Sigmoid colon (tissue), 4 donors: ENCODE measurements around the gene LRRC46.
A peak's percentile ranks its signal among the peaks of the same experiment; 100 is the strongest.

Experiments used
- POLR2A ChIP-seq, 2 donors: fragments of 450-650 bp; IDR thresholded peaks; one replicate each; pipeline ENCODE4 v1.6.1; 2016; ENCODE audit warnings: antibody characterized with exemption in 2 of 2, mild to moderate bottlenecking in 2 of 2, moderate library complexity in 2 of 2
- POLR2AphosphoS5 ChIP-seq, 4 donors: sonication (generic); formaldehyde crosslinking; IDR thresholded peaks; one replicate each; pipeline ENCODE4 v1.6.1; 2017; ENCODE audit warnings: antibody characterized with exemption in 4 of 4
- TF ChIP-seq, protein P1 (sequence below), 4 experiments: fragments of 450-650 bp in 3 of 4; fragments of 200-600 bp in 1 of 4; IDR thresholded peaks; one replicate each; pipeline ENCODE4 v1.5.1; 2016 to 2019; ENCODE audit warnings: antibody characterized with exemption in 4 of 4, mild to moderate bottlenecking in 3 of 4, moderate library complexity in 2 of 4

- TF ChIP-seq POLR2AphosphoS5 (IDR thresholded peaks at IDR 0.05) (peak; percentile 91 to 97 (median 96)), POLR2A (IDR thresholded peaks at IDR 0.05) (peak; percentile 72 to 84)
- TF ChIP-seq, protein P1, sequence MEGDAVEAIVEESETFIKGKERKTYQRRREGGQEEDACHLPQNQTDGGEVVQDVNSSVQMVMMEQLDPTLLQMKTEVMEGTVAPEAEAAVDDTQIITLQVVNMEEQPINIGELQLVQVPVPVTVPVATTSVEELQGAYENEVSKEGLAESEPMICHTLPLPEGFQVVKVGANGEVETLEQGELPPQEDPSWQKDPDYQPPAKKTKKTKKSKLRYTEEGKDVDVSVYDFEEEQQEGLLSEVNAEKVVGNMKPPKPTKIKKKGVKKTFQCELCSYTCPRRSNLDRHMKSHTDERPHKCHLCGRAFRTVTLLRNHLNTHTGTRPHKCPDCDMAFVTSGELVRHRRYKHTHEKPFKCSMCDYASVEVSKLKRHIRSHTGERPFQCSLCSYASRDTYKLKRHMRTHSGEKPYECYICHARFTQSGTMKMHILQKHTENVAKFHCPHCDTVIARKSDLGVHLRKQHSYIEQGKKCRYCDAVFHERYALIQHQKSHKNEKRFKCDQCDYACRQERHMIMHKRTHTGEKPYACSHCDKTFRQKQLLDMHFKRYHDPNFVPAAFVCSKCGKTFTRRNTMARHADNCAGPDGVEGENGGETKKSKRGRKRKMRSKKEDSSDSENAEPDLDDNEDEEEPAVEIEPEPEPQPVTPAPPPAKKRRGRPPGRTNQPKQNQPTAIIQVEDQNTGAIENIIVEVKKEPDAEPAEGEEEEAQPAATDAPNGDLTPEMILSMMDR (IDR thresholded peaks at IDR 0.05): no peak
Observed at GRCh38 chr17:47831003-47831933, at the start of gene LRRC46, which contains the start of gene MRPL10.
